HCT116 (cell line): ENCODE data around the gene CPTP. TPM values are rescaled to one million over a fixed set of nuclear protein-coding genes. Genes with fewer than 3 reads are reported as not detected.
A peak's percentile ranks its signal among the peaks of the same experiment; 100 is the strongest.

ENCODE experiments used
- ATAC-seq: fragments of 200-7000 bp; cut with Tn5 transposase; 2 replicates; pipeline ENCODE4 v1.9.1; 2020; ENCODE audit warnings: mild to moderate bottlenecking, moderate library complexity
- BruUV-seq: library from RNA; stranded (reverse); fragments of 400-500 nt; replicated peaks from 2 replicates; lab custom pipeline; 2021; lab: Mats Ljungman, UMichigan
- CTCF ChIA-PET: fragments of 300-600 bp; sonication (Branson Sonifier 250); formaldehyde crosslinking; loops from one replicate; lab custom pipeline; 2021; ENCODE audit warnings: antibody characterized with exemption; lab: Charles Lee
- POLR2A ChIA-PET: fragments of 300-600, 350-600 bp; sonication (Branson Sonifier 250); formaldehyde crosslinking; loops from one replicate; lab custom pipeline; 2021; ENCODE audit warnings: antibody characterized with exemption; lab: Charles Lee
- RAD21 ChIA-PET, 2 experiments: fragments of 300-600 bp; sonication (Branson Sonifier 250); formaldehyde crosslinking; loops; one replicate each; lab custom pipeline; 2023; ENCODE audit warnings: low total read pairs in 2 of 2; ENCODE audit not compliant: uncharacterized antibody in 2 of 2, unreplicated experiment in 2 of 2, low non-redundant PET in 1 of 2; lab: Charles Lee
- DNase-seq: peaks from one replicate; pipeline ENCODE4 v3.0.0-alpha.2; 2010; ENCODE audit warnings: low read depth, low spot score
- H2AFZ ChIP-seq: fragments of 200-600 bp; shearing (Covaris generic), sonication (generic); 2 replicates; pipeline ENCODE4 v1.6.1; 2017; ENCODE audit warnings: low read depth, mixed run types, mixed read lengths, antibody characterized with exemption, low read length; ENCODE audit not compliant: poor library complexity, severe bottlenecking
- H3K27ac ChIP-seq: 2 replicates; pipeline ENCODE4 v1.5.1; 2012; ENCODE audit warnings: low read depth, low read length
- H3K27me3 ChIP-seq: fragments of 200-600 bp; sonication (generic); 2 replicates; pipeline ENCODE4 v1.6.1; 2016; ENCODE audit warnings: mixed run types, low read length, mixed read lengths; ENCODE audit not compliant: insufficient read depth
- H3K36me3 ChIP-seq, 2 experiments: fragments of 200-500 bp in 1 of 2; fragments of 200-600 bp in 1 of 2; sonication (Bioruptor generic) in 1 of 2; sonication (generic) in 1 of 2; 2 replicates each; pipeline versions ENCODE4 v1.5.1 to v1.6.1; 2014 to 2016; ENCODE audit warnings: low read length in 2 of 2, inconsistent platforms in 1 of 2, mixed read lengths in 1 of 2, mixed run types in 1 of 2; ENCODE audit not compliant: insufficient read depth in 2 of 2, control insufficient read depth in 1 of 2
- H3K4me1 ChIP-seq, 2 experiments: fragments of 200-600 bp in 1 of 2; sonication (generic) in 1 of 2; 2 replicates each; pipeline versions ENCODE4 v1.5.1 to v1.6.1; 2012 to 2017; ENCODE audit warnings: low read length in 2 of 2, inconsistent platforms in 1 of 2, mild to moderate bottlenecking in 1 of 2, mixed read lengths in 1 of 2, mixed run types in 1 of 2, moderate library complexity in 1 of 2; ENCODE audit not compliant: insufficient read depth in 2 of 2, control insufficient read depth in 1 of 2
- H3K4me2 ChIP-seq: fragments of 200-600 bp; sonication (generic); 2 replicates; pipeline ENCODE4 v1.6.1; 2017; ENCODE audit warnings: mixed run types, low read length, mixed read lengths
- H3K4me3 ChIP-seq, 2 experiments: fragments of 200-600 bp in 1 of 2; sonication (generic) in 1 of 2; replicated peaks in 1 of 2; 2 replicates each; pipeline ENCODE4 v1.5.1; 2011 to 2016; ENCODE audit warnings: low read length in 2 of 2, control low read depth in 1 of 2, low read depth in 1 of 2, mild to moderate bottlenecking in 1 of 2, mixed read lengths in 1 of 2, mixed run types in 1 of 2
- H3K79me2 ChIP-seq: fragments of 200-600 bp; sonication (generic); 2 replicates; pipeline ENCODE4 v1.6.1; 2017; ENCODE audit warnings: mild to moderate bottlenecking, mixed run types, low read length, moderate library complexity, mixed read lengths; ENCODE audit not compliant: insufficient read depth
- H3K9ac ChIP-seq: fragments of 200-600 bp; sonication (generic); 2 replicates; pipeline ENCODE4 v1.6.1; 2016; ENCODE audit warnings: low read length, mixed read lengths
- H3K9me2 ChIP-seq: fragments of 200-600 bp; sonication (generic), shearing (Covaris generic); 2 replicates; pipeline ENCODE4 v1.6.1; 2017; ENCODE audit warnings: mixed run types, mild to moderate bottlenecking, moderate library complexity; ENCODE audit not compliant: insufficient read depth
- H3K9me3 ChIP-seq, 2 experiments: fragments of 200-500 bp in 1 of 2; fragments of 200-600 bp in 1 of 2; sonication (Bioruptor generic) in 1 of 2; sonication (generic) in 1 of 2; 2 replicates each; pipeline ENCODE4 v1.6.1; 2014 to 2017; ENCODE audit warnings: low read length in 2 of 2, mixed read lengths in 2 of 2, inconsistent platforms in 1 of 2, low read depth in 1 of 2, mild to moderate bottlenecking in 1 of 2, mixed run types in 1 of 2, moderate library complexity in 1 of 2; ENCODE audit not compliant: control insufficient read depth in 1 of 2, insufficient read depth in 1 of 2
- H4K20me1 ChIP-seq: fragments of 200-600 bp; sonication (generic), shearing (Covaris generic); 2 replicates; pipeline ENCODE4 v1.6.1; 2017; ENCODE audit warnings: mixed run types, mild to moderate bottlenecking, moderate library complexity; ENCODE audit not compliant: insufficient read depth
- CEBPB ChIP-seq: IDR thresholded peaks from 2 replicates; pipeline ENCODE4 v1.6.1; 2012; ENCODE audit warnings: low read depth
- EZH2phosphoT487 ChIP-seq: fragments of 200-600 bp; IDR thresholded peaks from 2 replicates; pipeline ENCODE4 v1.6.1; 2018; ENCODE audit warnings: antibody characterized with exemption, borderline replicate concordance
- FOSL1 ChIP-seq: IDR thresholded peaks from 2 replicates; pipeline ENCODE4 v1.6.1; 2012; ENCODE audit warnings: low read depth
- JUND ChIP-seq: IDR thresholded peaks from 2 replicates; pipeline ENCODE4 v1.6.1; 2012
- MAX ChIP-seq: IDR thresholded peaks from 2 replicates; pipeline ENCODE4 v1.6.1; 2012
- POLR2AphosphoS5 ChIP-seq: IDR thresholded peaks from 2 replicates; pipeline ENCODE4 v1.6.1; 2011; ENCODE audit warnings: mild to moderate bottlenecking, low read depth, low read length, moderate library complexity
- RAD21 ChIP-seq: IDR thresholded peaks from 2 replicates; pipeline ENCODE4 v1.6.1; 2012; ENCODE audit warnings: low read depth, mild to moderate bottlenecking
- SIN3A ChIP-seq: IDR thresholded peaks from 2 replicates; pipeline ENCODE4 v1.6.1; 2012; ENCODE audit warnings: low read depth
- SP1 ChIP-seq: IDR thresholded peaks from 2 replicates; pipeline ENCODE4 v1.6.1; 2012; ENCODE audit warnings: low read depth
- YY1 ChIP-seq: IDR thresholded peaks from 2 replicates; pipeline ENCODE4 v1.6.1; 2011; ENCODE audit warnings: low read length, low read depth, moderate library complexity, mild to moderate bottlenecking; ENCODE audit not compliant: insufficient replicate concordance; ENCODE audit errors: extremely low read depth
- ZFX ChIP-seq: fragments of 450-650 bp; IDR thresholded peaks from 2 replicates; pipeline ENCODE4 v1.6.1; 2017
- ZNF274 ChIP-seq: fragments of 200-500 bp; sonication (Bioruptor generic); IDR thresholded peaks from 2 replicates; pipeline ENCODE4 v1.6.1; 2014; ENCODE audit warnings: mild to moderate bottlenecking, low read depth, low read length, inconsistent platforms
- intact Hi-C: fragments of 100-400 bp; cut with micrococcal nuclease; formaldehyde crosslinking; loops from 2 replicates; pipeline ENCODE4 v1.10.0; 2022
- total RNA-seq: library from RNA; stranded (reverse); gene quantifications from one replicate; pipeline ENCODE4 v1.2.1, GENCODE V29; 2021; ENCODE audit not compliant: unreplicated experiment
- TF ChIP-seq, protein P1 (sequence below): IDR thresholded peaks from 2 replicates; pipeline ENCODE4 v1.6.1; 2011; ENCODE audit warnings: mild to moderate bottlenecking, low read length, moderate library complexity; ENCODE audit not compliant: insufficient replicate concordance; ENCODE audit errors: extremely low read depth
- TF ChIP-seq, protein P2 (sequence below), 3 experiments: fragments of 200-600 bp in 1 of 3; sonication (generic) in 1 of 3; IDR thresholded peaks in 2 of 3; conservative IDR thresholded peaks in 1 of 3; 2 replicates each; pipeline ENCODE4 v1.5.1; 2012 to 2017; ENCODE audit warnings: low read depth in 2 of 3, low read length in 2 of 3, antibody characterized with exemption in 1 of 3, borderline replicate concordance in 1 of 3, control low read depth in 1 of 3, mild to moderate bottlenecking in 1 of 3, mixed read lengths in 1 of 3, mixed run types in 1 of 3, moderate library complexity in 1 of 3; ENCODE audit not compliant: insufficient read depth in 1 of 3

The CPTP gene
- total RNA-seq, 1 experiment from 2014 or later, result 16.3 TPM

GRCh38 chr1:1322418-1322817 lies 2.2 kb upstream of the CPTP start:
- Histone ChIP-seq H3K9ac (no peak overlapping the region), H3K27ac (no peak overlapping the region), H3K36me3 (peaks cover 4 to 13% of the 10 kb centered on the region in 2 experiments; a peak in 2 of 4 replicates), H3K79me2 (peaks cover 84% of the 10 kb centered on the region), H3K4me2 (no peak overlapping the region), H4K20me1 (peaks cover 10% of the 10 kb centered on the region; the same call in 1 of the 2 replicates), H3K9me3 (no peaks in the 10 kb centered on the region), H3K9me2 (no peaks in the 10 kb centered on the region), H2AFZ (no peak overlapping the region), H3K27me3 (no peaks in the 10 kb centered on the region), H3K4me3 (no peak overlapping the region), H3K4me1 (peaks cover 30 to 47% of the 10 kb centered on the region in 2 experiments)
- ChIA-PET RAD21 (no interaction called here), CTCF (no interaction called here), POLR2A (no interaction called here)
- no peak for DNase-seq
- BruUV-seq, result no TSS peak
- intact Hi-C loops, result no loop called here
- TF ChIP-seq POLR2AphosphoS5, result no peak
- no peak for TF ChIP-seq JUND
- TF ChIP-seq, protein P1, sequence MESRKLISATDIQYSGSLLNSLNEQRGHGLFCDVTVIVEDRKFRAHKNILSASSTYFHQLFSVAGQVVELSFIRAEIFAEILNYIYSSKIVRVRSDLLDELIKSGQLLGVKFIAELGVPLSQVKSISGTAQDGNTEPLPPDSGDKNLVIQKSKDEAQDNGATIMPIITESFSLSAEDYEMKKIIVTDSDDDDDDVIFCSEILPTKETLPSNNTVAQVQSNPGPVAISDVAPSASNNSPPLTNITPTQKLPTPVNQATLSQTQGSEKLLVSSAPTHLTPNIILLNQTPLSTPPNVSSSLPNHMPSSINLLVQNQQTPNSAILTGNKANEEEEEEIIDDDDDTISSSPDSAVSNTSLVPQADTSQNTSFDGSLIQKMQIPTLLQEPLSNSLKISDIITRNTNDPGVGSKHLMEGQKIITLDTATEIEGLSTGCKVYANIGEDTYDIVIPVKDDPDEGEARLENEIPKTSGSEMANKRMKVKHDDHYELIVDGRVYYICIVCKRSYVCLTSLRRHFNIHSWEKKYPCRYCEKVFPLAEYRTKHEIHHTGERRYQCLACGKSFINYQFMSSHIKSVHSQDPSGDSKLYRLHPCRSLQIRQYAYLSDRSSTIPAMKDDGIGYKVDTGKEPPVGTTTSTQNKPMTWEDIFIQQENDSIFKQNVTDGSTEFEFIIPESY, result no peak
- TF ChIP-seq EZH2phosphoT487, result no peak
- TF ChIP-seq ZNF274, result no peak
- ATAC-seq, result no peak

DNA sequence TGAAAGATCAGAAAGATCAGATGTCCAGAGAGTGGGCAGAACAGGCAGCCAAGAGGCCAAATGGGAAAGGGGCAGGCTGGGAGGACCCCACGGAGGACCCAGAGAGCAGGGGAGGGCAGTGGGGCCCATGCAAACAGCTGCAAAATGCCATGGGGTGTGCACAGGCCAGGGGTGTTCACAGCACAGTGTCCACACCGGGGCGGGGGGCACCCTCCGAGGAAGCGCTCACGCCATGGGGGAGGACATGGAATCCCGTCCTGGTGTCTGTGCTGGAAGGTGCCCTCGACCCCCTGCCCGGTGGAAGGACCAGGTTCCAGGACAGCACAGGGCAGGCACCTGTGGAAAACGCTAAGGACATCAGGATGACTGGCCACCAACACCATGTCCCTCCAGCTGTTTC lies 1.6 kb upstream of the CPTP start:
- Histone ChIP-seq H3K4me1 (peaks cover 24 to 42% of the 10 kb centered on the region in 2 experiments), H2AFZ (no peak overlapping the region), H3K36me3 (peaks cover 3 to 13% of the 10 kb centered on the region in 2 experiments; a peak in 2 of 4 replicates), H4K20me1 (peaks cover 9% of the 10 kb centered on the region; the same call in 1 of the 2 replicates), H3K9ac (peak overlapping the region; percentile 45; the same call in 1 of the 2 replicates), H3K79me2 (peaks cover 79% of the 10 kb centered on the region), H3K9me2 (no peaks in the 10 kb centered on the region), H3K27ac (no peak overlapping the region), H3K9me3 (no peaks in the 10 kb centered on the region), H3K4me2 (peak overlapping the region; percentile 79), H3K27me3 (no peaks in the 10 kb centered on the region), H3K4me3 (peak overlapping the region; percentile 46 to 79; a peak in 3 of 4 replicates)
- no peak for DNase-seq
- RAD21 ChIA-PET, result no interaction called here
- POLR2A ChIA-PET, result no interaction called here
- no peak for ATAC-seq
- no TSS peak for BruUV-seq
- CTCF ChIA-PET, result no interaction called here
- intact Hi-C loops, result no loop called here
- no peak for TF ChIP-seq YY1
- TF ChIP-seq ZFX, result no peak
- no peak for TF ChIP-seq RAD21
- no peak for TF ChIP-seq SP1
- no peak for TF ChIP-seq EZH2phosphoT487
- TF ChIP-seq FOSL1, result no peak
- no peak for TF ChIP-seq MAX
- TF ChIP-seq SIN3A, result no peak
- no peak for TF ChIP-seq CEBPB
- TF ChIP-seq POLR2AphosphoS5, result no peak
- TF ChIP-seq, protein P2, sequence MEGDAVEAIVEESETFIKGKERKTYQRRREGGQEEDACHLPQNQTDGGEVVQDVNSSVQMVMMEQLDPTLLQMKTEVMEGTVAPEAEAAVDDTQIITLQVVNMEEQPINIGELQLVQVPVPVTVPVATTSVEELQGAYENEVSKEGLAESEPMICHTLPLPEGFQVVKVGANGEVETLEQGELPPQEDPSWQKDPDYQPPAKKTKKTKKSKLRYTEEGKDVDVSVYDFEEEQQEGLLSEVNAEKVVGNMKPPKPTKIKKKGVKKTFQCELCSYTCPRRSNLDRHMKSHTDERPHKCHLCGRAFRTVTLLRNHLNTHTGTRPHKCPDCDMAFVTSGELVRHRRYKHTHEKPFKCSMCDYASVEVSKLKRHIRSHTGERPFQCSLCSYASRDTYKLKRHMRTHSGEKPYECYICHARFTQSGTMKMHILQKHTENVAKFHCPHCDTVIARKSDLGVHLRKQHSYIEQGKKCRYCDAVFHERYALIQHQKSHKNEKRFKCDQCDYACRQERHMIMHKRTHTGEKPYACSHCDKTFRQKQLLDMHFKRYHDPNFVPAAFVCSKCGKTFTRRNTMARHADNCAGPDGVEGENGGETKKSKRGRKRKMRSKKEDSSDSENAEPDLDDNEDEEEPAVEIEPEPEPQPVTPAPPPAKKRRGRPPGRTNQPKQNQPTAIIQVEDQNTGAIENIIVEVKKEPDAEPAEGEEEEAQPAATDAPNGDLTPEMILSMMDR (IDR thresholded peaks at IDR 0.05 in 2 of 3, conservative IDR thresholded peaks at IDR 0.05 in 1 of 3; ENCODE audit: borderline replicate concordance in 1 of 3, insufficient read depth in 1 of 3, low read depth in 2 of 3, low read length in 2 of 3), result no peak
